ENCODE data around the gene SNIP1.
A peak's percentile ranks its signal among the peaks of the same experiment; 100 is the strongest.
"Not testable (repeated sequence)": the region's sequence is repeated elsewhere in the genome, so short reads cannot be mapped to it uniquely, and the experiment has no call there.

The SNIP1 gene

GRCh38 chr1:37553598-37553926, 531 bp downstream of the SNIP1 start:
- DNase-seq (ENCODE audit: low read depth): no peak
- TF ChIP-seq MAX (IDR thresholded peaks at IDR 0.05; ENCODE audit: low read depth, low read length) (no peak), POLR2A (IDR thresholded peaks at IDR 0.05; ENCODE audit: extremely low read depth, insufficient read length) (no peak), MYC (IDR thresholded peaks at IDR 0.05; ENCODE audit: low read depth, low read length) (no peak), CTCF (IDR thresholded peaks at IDR 0.05; ENCODE audit: low read depth, low read length) (no peak)
- H3K4me3 ChIP-seq (ENCODE audit: low read depth, low read length): peak overlapping the region; percentile 97

GRCh38 chr1:37549341-37549740, 4.8 kb downstream of the SNIP1 start:
- no peak for TF ChIP-seq MAX (IDR thresholded peaks at IDR 0.05; ENCODE audit: low read depth, low read length)
- TF ChIP-seq MYC (IDR thresholded peaks at IDR 0.05; ENCODE audit: low read depth, low read length): no peak
- TF ChIP-seq POLR2A (IDR thresholded peaks at IDR 0.05; ENCODE audit: extremely low read depth, insufficient read length): no peak
- TF ChIP-seq CTCF (IDR thresholded peaks at IDR 0.05; ENCODE audit: low read depth, low read length): no peak
- no peak for DNase-seq (ENCODE audit: low read depth)
- no peak overlapping the region for H3K4me3 ChIP-seq (ENCODE audit: low read depth, low read length)

- no peak overlapping the region for H3K4me3 ChIP-seq (ENCODE audit: low read depth, low read length)
- DNase-seq (ENCODE audit: low read depth): peak; percentile 19
- TF ChIP-seq CTCF (IDR thresholded peaks at IDR 0.05; ENCODE audit: low read depth, low read length) (no peak), POLR2A (IDR thresholded peaks at IDR 0.05; ENCODE audit: extremely low read depth, insufficient read length) (no peak), MYC (IDR thresholded peaks at IDR 0.05; ENCODE audit: low read depth, low read length) (no peak), MAX (IDR thresholded peaks at IDR 0.05; ENCODE audit: low read depth, low read length) (no peak)
Measured at GRCh38 chr1:37545019-37545418, 9.1 kb downstream of the SNIP1 start.

- no peak for TF ChIP-seq MAX (IDR thresholded peaks at IDR 0.05; ENCODE audit: low read depth, low read length)
- no peak for TF ChIP-seq MYC (IDR thresholded peaks at IDR 0.05; ENCODE audit: low read depth, low read length)
- no peak for TF ChIP-seq POLR2A (IDR thresholded peaks at IDR 0.05; ENCODE audit: extremely low read depth, insufficient read length)
- DNase-seq (ENCODE audit: low read depth): no peak
- H3K4me3 ChIP-seq (ENCODE audit: low read depth, low read length): no peak overlapping the region
Measured at GRCh38 chr1:37544530-37544929, 9.6 kb downstream of the SNIP1 start.

GRCh38 chr1:37540036-37540785, 13.9 kb downstream of the SNIP1 start:
- no peak overlapping the region for H3K4me3 ChIP-seq (ENCODE audit: low read depth, low read length)
- no peak for DNase-seq (ENCODE audit: low read depth)
- TF ChIP-seq POLR2A (IDR thresholded peaks at IDR 0.05; ENCODE audit: extremely low read depth, insufficient read length) (no peak), MAX (IDR thresholded peaks at IDR 0.05; ENCODE audit: low read depth, low read length) (no peak), CTCF (IDR thresholded peaks at IDR 0.05; ENCODE audit: low read depth, low read length) (no peak), MYC (IDR thresholded peaks at IDR 0.05; ENCODE audit: low read depth, low read length) (no peak)

- H3K4me3 ChIP-seq (ENCODE audit: low read depth, low read length); DNase-seq (ENCODE audit: low read depth): not testable (repeated sequence)
Measured at GRCh38 chr1:37539154-37539553, 14.9 kb downstream of the SNIP1 start.

- H3K4me3 ChIP-seq (ENCODE audit: low read depth, low read length): no peak overlapping the region
- no peak for DNase-seq (ENCODE audit: low read depth)
- TF ChIP-seq MYC (IDR thresholded peaks at IDR 0.05; ENCODE audit: low read depth, low read length) (no peak), CTCF (IDR thresholded peaks at IDR 0.05; ENCODE audit: low read depth, low read length) (no peak), POLR2A (IDR thresholded peaks at IDR 0.05; ENCODE audit: extremely low read depth, insufficient read length) (no peak), MAX (IDR thresholded peaks at IDR 0.05; ENCODE audit: low read depth, low read length) (no peak)
Measured at GRCh38 chr1:37537378-37537777, 16.7 kb downstream of the SNIP1 start.
